Muscle of arm (tissue), 12 donors: ENCODE results near the gene RASGEF1C. TPM values are rescaled to one million over a fixed set of nuclear protein-coding genes. Genes with fewer than 3 reads are reported as not detected.
"Not testable (repeated sequence)": the region's sequence is repeated elsewhere in the genome, so short reads cannot be mapped to it uniquely, and the experiment has no call there.

ENCODE experiments used
- DNase-seq: peaks from one replicate; pipeline ENCODE4 v3.0.0-alpha.2; 2013
- polyA plus RNA-seq, 12 donors: library from polyadenylated mRNA; unstranded; fragments of 120-200 nt; gene quantifications; one replicate each; pipeline ENCODE4 v1.2.1, GENCODE V29; 2013; ENCODE audit not compliant: insufficient read length in 12 of 12

The RASGEF1C gene
- polyA plus RNA-seq, 12 donors, result 1.9 to 4.5 (median 3.1) TPM; not detected in 2

GRCh38 chr5:180137401-180138213, 71.4 kb downstream of the RASGEF1C start:
- no peak for DNase-seq

- no peak for DNase-seq
These were observed 72.2 kb downstream of the RASGEF1C start for GRCh38 chr5:180136630-180137381.

- DNase-seq, result no peak
These were observed 72.9 kb downstream of the RASGEF1C start for GRCh38 chr5:180135967-180136629.

DNA sequence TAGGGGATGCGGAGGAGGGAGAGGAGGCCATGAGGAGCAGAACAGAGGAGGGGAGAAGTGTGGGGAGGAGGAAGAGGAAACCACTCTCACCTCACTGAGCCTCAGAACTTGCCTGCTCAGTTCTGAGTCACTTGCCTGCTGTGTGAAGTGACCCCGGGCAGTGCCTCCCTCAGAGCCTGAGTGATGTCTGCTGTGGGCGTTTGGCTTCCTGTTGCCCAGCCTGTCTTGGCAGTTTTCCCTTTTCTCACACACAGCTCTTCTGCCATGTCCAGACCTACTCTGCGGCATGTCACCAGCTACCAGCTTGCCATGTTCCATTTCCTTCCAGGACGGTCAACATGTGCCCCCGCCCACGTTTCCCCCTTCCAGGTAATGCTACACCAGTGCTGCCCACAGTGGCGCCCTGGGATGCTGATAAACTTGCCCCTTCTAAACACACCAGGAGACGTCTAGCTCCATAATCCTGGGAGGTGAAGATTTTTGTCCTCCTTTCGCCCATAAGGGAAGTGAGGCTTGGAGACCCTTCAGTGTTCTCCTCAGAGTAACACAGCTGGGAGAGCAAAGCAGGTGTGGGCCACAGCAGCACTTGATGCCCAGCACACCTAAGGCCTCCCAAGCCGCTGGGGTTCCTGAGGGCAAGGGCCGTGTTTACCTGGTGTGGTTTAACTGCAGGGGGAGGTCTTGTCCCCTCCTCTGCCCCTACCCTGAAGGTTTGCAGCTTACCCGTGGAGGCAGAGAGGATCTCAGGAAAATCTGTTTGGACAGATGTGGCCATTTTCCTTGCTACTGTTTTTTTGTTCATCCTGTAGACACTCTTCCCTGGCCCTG, 73.7 kb downstream of the RASGEF1C start:
- DNase-seq, result no peak

DNA sequence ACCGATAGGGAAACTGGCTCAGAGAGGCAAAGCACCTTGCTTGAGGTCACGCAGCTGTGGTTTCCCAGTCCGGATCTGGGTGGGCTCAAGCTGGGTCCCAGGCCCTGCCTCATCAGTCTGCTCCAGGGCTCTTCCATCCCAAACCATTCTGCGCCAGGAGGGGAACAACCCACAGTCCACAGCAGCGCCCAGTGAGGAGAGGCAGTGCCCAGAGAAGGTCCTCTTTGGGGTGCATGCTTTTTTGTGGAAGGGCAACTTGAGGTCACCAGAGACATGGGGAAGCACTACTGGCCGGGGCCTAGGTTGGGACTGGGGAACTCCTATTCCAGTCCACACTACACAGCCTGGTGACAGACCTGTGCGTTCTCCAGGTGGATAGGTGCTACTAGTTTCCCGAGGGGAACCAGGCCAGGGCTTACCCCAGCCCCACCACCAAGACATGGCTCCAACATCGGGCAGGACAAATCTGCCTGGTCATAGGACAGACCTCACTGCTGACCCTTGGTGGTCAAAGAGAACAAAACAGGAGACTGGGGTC, 75.0 kb downstream of the RASGEF1C start:
- no peak for DNase-seq

- no peak for DNase-seq
These were observed 75.5 kb downstream of the RASGEF1C start for GRCh38 chr5:180133551-180133950.

GRCh38 chr5:180133060-180133459, 76.0 kb downstream of the RASGEF1C start:
- DNase-seq, result no peak

- DNase-seq, result no peak
These were observed 77.9 kb downstream of the RASGEF1C start for GRCh38 chr5:180130876-180131740.

GRCh38 chr5:180130291-180130869, 78.6 kb downstream of the RASGEF1C start:
- no peak for DNase-seq

- no peak for DNase-seq
These were observed 79.5 kb downstream of the RASGEF1C start for GRCh38 chr5:180129291-180130190.

- no peak for DNase-seq
These were observed 80.2 kb downstream of the RASGEF1C start for GRCh38 chr5:180128671-180129261.

GRCh38 chr5:180127682-180128670, 81.0 kb downstream of the RASGEF1C start:
- DNase-seq, result no peak

- peak; percentile 12 for DNase-seq
These were observed 82.0 kb downstream of the RASGEF1C start for GRCh38 chr5:180126716-180127681.

- DNase-seq, result not testable (repeated sequence)
These were observed 82.9 kb downstream of the RASGEF1C start for GRCh38 chr5:180126156-180126555.

DNA sequence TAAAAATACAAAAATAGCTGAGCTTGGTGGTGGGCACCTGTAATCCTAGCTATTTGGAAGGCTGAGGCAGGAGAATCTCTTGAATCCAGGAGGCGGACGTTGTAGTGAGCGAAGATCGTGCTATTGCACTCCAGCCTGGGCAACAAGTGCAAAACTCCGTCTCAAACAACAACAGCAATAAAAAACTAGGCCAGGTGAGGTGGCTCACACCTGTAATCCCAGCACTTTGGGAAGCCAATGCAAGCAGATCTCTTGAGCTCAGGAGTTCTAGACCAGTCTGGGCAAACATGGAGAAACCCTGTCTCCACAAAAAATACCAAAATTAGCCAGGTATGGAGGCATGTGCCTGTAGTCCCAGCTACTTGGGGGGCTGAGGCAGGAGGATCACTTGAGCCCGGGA, 84.3 kb downstream of the RASGEF1C start:
- DNase-seq, result not testable (repeated sequence)

DNA sequence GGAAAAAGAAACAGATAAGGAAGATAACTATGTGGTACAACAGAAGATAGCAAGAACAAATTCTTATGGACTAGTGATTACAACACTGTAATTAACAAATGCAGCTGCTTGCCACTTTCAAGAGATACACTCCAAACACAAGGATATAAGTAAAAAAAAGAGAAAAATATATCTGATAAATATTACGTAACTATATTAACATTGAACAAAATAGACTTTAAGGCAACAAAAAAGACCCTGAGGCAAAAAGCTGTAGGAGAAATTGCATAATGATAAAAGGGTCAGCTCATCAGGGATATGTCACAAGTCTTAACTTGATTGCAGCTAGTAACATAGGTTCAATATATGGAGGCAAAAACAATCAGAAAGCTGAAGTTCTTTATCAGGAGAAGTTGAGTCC, 86.1 kb downstream of the RASGEF1C start:
- no peak for DNase-seq
